ENCODE data around the gene METTL22. TPM values are rescaled to one million over a fixed set of nuclear protein-coding genes. Genes with fewer than 3 reads are reported as not detected.

METTL22 gene
- total RNA-seq, 1 donor from 2014 or later: 15.5 TPM

- no peak for TF ChIP-seq CTCF (conservative IDR thresholded peaks at IDR 0.05; ENCODE audit: low read depth, low read length)
These were observed 9.9 kb downstream of the METTL22 start for GRCh38 chr16:8631373-8631772.

GRCh38 chr16:8631818-8632465, 10.4 kb downstream of the METTL22 start:
- no peak for TF ChIP-seq CTCF (conservative IDR thresholded peaks at IDR 0.05; ENCODE audit: low read depth, low read length)
- DNase-seq (ENCODE audit: low read depth): no peak
- H3K4me3 ChIP-seq (ENCODE audit: low read depth, low read length): no peak overlapping the region

More at GRCh38 chr16:8631373-8631772, 9.9 kb downstream of the METTL22 start:
- no peak for DNase-seq (ENCODE audit: low read depth)
- no peak overlapping the region for H3K4me3 ChIP-seq (ENCODE audit: low read depth, low read length)

GRCh38 chr16:8632675-8633182, 11.2 kb downstream of the METTL22 start:
- TF ChIP-seq CTCF (conservative IDR thresholded peaks at IDR 0.05; ENCODE audit: low read depth, low read length): no peak
- no peak for DNase-seq (ENCODE audit: low read depth)
- no peak overlapping the region for H3K4me3 ChIP-seq (ENCODE audit: low read depth, low read length)

- no peak for DNase-seq (ENCODE audit: low read depth)
- TF ChIP-seq CTCF (conservative IDR thresholded peaks at IDR 0.05; ENCODE audit: low read depth, low read length): peak; percentile 51
- no peak overlapping the region for H3K4me3 ChIP-seq (ENCODE audit: low read depth, low read length)
These were observed 13.7 kb downstream of the METTL22 start for GRCh38 chr16:8634991-8635736.

- DNase-seq (ENCODE audit: low read depth): no peak
- TF ChIP-seq CTCF (conservative IDR thresholded peaks at IDR 0.05; ENCODE audit: low read depth, low read length): no peak
- no peak overlapping the region for H3K4me3 ChIP-seq (ENCODE audit: low read depth, low read length)
These were observed 18.2 kb downstream of the METTL22 start for GRCh38 chr16:8639694-8640093.

- no peak for TF ChIP-seq CTCF (conservative IDR thresholded peaks at IDR 0.05; ENCODE audit: low read depth, low read length)
These were observed 20.2 kb downstream of the METTL22 start for GRCh38 chr16:8641671-8642070.

More at GRCh38 chr16:8641671-8642070, 20.2 kb downstream of the METTL22 start:
- H3K4me3 ChIP-seq (ENCODE audit: low read depth, low read length): no peak overlapping the region
- DNase-seq (ENCODE audit: low read depth): no peak

Data from epithelial cell of proximal tubule (primary cell).